GM11168 (cell line): ENCODE results near the gene FGD1.
"Not testable (repeated sequence)": the region's sequence is repeated elsewhere in the genome, so short reads cannot be mapped to it uniquely, and the experiment has no call there.

Source experiments
- in situ Hi-C: fragments of 300-500 bp; cut with MboI; formaldehyde crosslinking; loops from one replicate; pipeline ENCODE4 v1.12.0; 2022; ENCODE audit warnings: low sequenced_read_pairs; ENCODE audit not compliant: unreplicated experiment

Gene FGD1

DNA sequence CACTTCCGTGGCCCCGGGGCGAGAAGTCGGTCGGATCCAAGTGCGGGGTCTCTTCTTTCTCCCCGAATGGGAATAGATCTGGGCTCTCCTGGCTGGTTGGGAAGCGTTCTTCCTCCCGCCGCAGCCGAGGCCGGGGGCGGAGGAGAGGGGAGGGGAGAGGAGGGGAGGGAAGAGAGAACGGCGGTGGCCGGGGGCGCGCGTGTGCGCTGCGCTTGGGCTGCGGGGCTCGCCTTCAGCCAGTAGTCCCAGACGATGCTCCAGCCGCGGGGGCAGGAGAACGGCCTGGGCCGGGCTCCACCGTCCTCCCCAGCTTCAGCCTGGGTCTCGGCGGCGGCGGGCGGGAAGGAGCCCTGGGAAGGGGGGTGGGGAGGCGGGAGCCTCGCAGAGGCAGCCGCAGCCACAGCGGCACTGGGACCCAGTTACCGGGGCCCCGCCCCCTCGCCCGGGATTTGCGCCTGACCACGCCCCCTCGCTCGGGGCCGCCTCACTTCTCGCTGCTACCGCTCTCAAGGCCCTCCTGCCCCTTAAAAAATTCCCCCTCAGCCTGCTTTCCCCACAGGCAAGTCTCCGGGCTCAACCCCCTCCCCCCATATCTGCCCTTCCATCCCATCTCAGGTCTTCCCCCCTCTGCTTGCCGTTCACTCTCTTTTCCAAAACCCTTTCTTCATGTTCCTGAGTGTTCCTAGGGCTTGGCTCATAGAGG, at the start of gene FGD1:
Gene FGD1 (minus strand): TSS at position 421 of the 703 bp plus-strand sequence. CDS start 802 bp downstream, outside the sequence.
- in situ Hi-C loops: no loop called here

DNA sequence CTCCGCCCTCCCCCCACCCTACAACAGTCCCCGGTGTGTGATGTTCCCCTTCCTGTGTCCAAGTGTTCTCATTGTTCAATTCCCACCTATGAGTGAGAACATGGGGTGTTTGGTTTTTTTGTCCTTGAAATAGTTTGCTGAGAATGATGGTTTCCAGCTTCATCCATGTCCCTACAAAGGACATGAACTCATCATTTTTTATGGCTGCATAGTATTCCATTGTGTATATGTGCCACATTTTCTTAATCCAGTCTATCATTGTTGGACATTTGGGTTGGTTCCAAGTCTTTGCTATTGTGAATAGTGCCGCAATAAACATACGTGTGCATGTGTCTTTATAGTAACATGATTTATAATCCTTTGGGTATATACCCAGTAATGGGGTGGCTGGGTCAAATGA, 46.2 kb upstream of the FGD1 start:
- in situ Hi-C loops: not testable (repeated sequence)

DNA sequence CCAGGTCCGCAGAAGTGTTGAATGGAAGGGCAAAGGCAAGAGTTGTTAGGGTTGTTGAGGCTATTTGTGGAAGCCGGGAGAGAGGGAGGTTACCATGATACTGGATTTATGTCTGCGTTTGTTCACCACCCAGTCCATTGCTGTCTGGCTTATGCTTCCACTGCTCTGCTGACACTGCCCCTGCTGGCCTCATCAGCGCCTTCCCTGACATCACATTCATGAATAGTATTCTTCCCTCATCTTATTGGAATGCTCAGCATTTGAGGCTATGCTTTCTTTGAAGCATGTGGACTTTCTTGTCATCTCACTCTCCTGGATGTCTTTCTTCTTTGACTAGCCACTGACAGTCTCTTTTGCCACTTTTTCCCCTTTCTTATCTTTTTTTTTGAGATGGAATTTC, 44.3 kb upstream of the FGD1 start:
- in situ Hi-C loops: no loop called here

DNA sequence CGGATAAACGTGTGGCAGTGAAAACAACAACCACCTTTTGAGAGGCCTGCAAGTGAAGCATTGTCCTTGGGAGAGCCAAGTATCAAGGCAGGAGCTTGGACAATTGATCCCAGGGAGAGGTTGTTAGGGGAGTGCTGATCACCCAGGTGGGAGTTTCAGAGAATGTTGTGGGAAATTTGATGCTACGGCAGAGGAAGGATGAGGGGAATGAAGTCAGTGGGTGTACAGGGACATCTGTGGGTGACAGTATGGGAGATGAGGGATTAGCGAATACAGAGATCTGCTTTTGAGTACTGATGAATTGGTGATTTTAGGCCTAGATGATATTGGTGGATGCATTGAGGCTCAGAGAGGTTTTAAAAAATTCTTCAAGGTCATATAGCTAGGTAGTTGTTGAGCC, 38.2 kb upstream of the FGD1 start:
- in situ Hi-C loops: no loop called here

DNA sequence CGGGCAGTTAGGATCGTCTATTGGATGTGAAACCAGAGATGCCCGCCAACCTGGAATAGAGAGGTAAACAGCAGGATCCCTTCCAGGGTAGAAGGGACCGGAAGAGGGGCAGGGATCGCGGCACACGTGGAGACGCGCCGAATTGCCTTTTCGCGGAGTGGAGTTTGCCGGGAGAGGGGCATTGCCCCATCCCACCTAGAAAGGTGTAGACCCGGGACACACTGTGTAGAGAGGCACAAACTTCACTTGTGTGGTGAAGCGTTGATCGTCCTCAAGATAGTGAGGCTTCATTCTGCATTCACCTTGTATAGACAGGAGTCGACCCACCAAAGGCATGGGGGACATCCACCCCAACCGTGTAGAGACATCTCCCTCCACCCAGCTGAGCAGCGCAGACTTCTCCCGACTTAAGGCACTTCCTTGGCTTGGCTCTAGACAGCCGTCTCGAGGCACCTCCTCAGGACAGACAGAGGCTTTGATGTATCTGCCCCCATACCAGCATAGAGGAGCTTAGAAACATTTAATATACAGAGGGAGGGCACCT, 34.4 kb upstream of the FGD1 start:
- in situ Hi-C loops: no loop called here

DNA sequence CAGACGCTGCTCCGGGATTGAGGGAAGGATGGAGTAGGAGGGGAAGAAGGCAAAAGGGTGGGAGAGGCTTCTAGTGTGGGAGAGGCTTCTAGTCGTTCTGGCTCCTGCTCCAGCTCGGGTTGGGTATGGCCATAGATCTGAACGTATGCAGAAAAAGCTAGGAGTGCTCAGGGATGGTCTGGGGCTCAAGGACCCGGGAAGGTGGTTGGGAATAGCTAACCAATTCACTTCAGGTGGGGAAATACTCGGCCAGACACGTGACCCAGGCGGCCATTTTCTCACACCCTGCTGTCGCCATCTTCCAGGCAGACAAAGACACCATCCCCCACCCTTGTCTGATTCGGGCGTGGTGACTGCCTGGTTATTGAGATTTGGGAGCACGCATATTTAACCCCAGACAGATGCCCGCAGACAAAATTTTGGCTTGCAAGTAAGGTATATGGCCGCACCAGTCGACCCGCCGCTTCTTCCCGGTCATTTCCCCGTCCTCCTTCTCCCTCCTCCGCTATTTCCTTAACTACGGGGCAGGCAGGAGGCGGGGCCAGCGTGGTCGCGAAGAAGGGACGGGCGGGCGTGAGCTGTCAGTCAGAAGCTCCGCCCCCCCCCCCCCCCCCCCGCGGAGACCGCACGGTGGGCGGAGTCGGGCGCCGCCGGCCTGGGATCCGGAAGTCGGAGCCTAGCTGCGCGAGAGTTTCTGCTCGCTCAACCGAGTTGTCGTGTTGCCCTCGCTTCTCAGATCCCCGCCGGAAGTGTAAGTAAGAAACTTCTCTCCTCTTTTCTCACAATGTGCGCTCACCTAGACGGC, 33.7 kb upstream of the FGD1 start, which contains the start of gene GNL3L:
Gene GNL3L (plus strand): TSS at position 668 of the 805 bp plus-strand sequence. CDS start 2,348 bp downstream, outside the sequence.
- in situ Hi-C loops: no loop called here

DNA sequence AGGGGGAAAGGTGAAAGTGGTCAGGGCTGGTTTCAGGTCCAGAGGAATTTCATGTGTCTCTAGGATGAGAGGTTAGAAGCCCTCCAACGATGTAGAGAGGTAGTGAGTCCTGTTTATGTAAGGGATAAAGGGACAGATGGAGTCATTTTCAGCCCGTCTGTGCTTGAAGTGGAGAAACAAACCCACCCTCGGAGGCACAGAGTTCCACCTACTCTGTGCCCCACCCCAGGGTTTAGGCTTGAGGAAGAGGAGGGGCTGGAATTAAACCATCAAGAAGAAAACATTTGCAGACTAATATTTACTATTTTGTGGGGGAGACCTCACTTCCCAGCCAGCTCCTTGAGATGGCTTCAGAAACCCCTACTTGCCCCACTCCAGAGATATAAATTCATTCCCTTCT, 33.1 kb upstream of the FGD1 start:
- in situ Hi-C loops: no loop called here

DNA sequence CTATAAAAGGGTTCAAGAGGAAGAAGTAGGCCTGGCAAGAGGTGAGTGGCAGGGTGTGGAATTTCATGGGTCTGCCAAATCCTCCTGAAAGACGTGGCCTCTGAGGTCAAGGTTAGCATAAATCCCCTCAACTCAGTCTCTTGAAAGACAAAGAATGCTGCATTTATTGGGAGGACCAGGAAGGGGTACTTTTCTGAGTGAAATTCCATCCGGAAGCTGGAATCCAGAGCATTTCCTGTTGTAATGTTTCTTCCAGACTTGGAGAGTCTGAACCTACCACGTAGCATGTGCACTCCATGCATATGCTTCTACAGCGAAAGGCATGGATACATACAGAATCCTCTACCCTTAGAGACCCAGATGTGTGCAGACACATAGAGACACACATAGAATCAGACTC, 13.4 kb upstream of the FGD1 start:
- in situ Hi-C loops: no loop called here

DNA sequence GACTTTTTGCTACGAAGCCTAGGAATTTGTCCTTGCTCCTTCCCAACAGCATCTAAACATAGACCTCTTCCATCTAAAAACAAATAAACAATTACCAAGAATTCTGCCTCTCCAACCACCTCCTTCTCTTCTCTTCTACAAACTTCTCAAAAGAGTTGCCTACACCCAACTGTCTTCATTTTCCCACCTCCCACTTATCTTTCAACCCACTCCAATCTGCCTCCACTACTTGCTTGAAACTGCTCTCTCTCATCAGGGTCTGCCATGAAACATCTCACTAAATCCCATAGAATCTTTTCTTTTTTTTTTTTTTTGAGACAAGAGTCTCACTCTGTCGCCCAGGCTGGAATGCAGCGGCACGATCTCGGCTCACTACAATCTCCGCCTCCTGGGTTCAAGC, 902 bp upstream of the FGD1 start:
- in situ Hi-C loops: no loop called here

DNA sequence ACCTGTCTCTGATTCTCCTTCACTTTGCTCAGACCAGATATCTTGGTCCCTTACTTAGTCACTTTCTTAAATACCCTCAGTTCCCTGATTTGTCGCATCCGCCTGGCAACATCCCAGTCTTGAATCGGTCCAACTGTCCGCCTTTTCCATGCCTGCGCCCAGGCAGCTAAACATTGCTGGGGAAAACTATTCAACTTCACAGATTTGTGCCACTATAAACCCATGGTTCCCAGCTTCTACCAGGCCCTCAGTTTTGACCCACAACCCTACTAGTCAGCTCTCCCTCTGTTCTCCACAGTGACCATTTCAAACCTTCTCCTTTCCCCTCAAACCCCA, 451 bp upstream of the FGD1 start:
- in situ Hi-C loops: no loop called here

DNA sequence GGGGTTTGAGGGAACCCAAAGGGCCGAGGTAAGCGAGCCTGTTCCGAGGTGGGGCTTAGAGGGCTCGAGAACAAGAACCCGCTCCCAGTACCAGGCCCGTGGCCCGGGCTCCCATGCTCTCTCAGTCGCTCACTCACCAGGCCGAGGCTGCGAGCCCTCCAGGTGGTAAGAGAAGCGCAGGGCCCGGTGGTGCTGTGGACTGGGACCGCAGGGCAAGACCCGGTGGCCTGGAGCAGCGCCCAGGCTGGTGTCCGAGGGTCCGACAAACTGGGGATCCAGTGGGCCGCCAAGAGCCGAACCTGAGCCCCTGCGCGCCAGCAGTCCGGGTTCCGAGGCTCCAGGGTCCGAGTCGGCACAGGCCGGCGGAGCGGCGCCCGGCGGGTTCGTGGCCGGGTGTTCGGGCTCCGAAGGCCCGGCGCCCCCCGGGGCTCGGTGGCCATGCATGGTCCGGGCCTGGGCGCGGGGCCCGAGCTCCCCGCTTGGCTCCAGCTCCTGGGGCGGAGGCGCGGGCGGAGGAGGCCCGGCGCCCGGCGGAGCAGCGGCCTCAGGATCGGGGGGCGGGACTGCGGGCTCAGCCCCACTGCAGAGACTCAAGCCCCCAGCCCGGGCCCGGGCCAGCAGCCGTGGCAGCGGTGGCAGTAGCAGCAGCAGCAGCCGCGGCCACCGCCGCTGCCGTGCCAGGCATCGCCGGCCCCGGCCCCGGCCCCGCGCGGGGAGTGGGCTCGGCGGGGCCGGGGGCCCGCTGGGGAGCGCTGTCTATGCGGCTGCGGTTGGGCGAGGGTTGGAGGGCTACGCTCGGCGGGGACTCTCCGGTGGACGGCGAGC, 833 bp downstream of the FGD1 start:
- in situ Hi-C loops: no loop called here

DNA sequence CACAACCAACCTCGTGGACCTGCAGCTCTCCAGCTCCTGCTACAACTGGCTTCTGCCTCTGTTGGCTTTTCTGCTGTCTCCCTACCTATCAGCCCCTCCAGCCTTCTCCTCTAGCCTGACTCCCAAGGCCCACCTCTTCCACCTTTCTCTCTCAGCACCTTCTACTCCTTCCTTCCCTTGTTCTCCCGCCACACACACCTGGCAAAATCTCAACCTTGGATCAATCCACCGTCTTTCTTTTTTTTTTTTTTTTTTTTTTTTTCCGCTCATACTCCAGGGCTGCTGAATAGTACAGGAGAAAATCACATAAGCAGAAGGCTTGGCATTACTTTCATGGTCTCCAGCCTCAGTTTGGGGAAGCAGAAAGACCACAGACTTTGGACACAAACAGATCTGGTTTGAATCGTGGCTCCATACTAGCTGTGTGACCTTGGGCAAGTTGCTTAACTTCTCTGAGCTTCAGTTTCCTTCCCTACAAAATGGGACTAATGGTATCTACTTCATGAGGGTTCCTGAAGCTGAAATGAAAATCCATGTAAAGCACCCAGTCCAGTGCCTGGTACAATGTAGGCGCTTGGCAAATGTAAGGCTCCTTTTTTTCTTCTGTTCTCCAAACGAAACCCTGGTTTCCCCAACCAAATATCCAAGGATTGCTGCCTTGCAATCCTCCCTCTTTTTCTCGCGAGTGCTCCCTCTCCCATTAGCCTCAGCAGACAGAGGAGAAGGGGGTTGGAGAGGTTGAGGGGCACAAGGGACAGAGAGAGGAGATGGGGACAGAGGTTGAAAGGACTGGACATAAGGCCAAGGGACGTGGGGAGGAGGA, 1.7 kb downstream of the FGD1 start:
- in situ Hi-C loops: no loop called here

DNA sequence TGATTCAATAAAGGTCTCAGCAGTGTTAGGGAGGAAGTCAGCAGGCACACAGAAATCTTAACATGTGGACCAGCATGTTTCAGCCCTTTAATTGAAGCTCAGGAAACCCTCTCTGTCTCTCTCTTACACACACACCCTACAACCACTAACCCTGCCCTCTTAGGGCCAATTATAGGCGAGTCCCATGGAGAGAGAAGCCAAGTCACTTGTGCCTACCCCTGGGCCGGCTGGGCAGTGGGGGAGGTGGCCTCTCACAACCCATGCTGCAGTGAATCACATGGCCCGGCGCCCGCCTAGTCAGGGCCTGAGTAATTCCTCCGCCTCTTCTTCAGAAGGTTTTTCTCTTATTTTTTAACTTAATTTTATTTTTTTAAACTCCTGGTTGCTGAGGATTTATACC, 3.7 kb downstream of the FGD1 start:
- in situ Hi-C loops: no loop called here

DNA sequence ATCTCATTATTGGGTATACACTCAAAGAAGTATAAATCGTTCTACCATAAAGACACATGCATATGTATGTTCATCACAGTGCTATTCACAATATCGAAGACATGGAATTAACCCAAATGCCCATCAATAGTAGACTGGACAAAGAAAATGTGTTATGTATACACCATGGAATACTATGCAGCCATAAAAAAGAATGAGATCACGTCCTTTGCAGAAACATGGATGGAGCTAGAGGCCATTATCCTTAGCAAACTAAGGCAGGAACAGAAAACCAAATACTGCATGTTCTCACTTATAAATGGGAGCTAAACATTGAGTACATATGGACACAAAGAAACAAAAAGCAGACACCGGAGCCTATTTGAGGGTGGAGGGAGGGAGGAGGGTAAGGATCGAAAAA, 6.2 kb downstream of the FGD1 start:
- in situ Hi-C loops: not testable (repeated sequence)

DNA sequence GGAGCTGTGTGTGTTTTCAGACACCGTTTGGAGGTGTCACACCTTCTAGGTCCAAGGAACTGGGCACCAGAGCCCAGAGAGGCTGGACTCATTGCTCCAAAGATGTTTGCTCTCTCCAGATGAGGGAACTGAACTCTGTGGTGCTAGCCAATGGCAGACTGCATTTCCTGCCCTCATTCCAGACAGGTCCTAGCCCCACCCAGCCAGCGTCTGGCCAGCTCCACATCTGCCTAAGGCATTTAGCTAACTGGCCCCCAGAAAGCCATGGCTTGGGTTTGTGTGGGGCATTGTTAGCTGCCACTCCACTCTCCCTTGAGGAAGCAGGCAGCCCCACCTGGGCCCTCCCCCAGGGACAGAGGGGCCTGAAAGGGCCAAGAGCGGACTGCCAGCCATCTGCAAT, 11.4 kb downstream of the FGD1 start:
- in situ Hi-C loops: no loop called here

DNA sequence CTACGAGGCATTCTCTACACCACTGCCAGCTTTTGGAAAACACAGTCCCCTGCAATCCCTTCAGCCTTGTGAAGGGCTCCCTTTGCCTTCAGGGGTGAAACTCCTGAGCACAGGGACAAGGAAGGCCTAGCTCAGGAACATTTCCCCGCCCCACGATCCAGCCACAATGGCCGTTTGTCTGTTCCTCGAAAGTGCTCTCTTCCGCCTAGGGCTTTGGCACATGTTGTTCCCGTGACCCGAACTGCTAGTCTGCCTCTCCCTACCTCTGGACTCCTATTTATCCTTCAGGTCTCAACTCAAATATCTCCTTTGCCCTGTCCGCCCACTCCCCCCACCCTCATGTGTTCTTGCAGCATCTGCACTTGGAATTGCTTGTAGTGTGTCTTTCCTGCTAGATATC, 12.1 kb downstream of the FGD1 start:
- in situ Hi-C loops: no loop called here

DNA sequence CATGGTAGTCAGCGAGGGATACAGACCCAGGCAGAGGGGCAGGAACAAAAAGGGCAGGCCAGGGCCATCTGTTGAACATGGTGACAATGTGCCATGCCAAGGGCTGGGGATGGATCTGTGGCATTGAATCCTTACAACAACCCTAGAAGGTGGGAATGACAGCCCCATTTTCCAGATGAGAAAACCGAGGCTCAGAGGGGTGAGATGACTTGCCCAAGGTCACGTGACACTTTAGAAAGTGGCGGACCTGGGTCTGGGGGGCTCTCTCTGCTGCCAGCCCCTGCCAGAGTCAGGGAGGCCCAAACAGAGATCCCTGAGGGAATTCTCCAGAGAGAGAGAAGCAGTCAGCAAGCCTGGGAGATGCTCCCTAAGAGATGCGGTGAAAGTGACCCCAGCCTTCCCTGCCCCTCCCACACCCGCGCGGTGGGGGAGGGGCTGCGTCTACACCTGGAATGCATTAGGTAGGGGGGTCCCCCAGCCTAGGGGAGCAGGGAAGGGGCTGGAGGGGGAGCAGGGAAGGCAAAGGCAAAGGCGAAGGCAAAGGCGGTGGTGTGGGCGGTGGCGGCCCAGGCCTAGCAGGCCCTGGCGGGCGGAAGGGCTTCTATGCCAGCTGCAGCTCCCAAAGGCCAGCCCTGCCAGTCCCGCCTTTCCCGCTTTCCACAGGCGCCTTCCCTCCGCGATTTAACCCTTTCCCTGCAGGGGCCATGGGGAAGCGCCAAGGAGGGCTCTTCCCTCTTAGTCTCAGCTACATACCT, 13.0 kb downstream of the FGD1 start:
- in situ Hi-C loops: no loop called here

DNA sequence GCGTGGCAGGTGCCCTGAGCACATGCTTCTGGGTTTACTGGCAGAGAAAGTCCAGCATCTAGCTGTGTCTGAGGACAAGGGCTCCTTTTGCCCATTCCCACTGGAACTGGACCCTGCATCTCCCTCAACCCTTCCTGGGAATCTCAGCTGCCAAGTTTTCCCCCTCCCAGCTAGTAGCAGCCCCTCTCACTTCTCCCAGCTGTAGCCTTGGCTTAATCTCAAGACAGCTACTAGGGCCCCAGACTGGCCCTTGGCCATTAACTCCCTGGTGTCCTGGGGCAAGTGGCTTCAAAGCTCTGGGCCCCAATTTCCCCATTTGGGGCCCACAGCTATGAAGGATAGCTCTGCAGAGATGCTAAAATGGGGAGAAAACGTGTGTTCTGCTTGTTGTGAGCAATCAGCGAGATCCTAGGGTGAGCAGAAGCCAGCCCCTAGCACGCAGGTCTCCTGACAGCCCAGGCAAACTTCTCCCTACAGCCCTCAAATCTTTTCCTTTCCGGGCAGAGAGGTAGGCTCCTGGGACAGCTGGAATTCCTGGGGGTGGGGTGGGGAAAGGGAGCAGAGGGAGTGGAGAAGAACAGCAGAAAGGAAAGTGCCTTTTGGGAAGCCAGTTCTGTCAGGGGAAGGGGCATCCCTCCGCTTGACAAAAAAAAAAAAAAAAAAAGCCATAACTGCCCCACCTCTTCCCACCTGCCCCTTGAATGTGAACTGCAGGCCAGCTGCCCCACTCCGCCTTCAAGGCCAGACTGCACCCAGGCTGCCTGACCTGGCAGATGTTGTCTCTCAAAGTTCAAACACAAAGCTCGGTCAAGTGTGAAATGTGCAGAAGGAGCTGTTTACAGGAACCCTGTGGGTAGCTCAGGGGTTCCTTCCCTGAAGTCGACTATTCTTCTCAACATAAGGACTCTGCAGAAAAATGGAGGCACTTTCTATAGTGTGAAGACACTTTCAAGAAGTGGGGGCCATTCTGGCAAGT, 16.6 kb downstream of the FGD1 start:
- in situ Hi-C loops: no loop called here
